SU-DHL-6 (cell line): Measurements from ENCODE around the gene BCL2L11.

ENCODE experiments used
- EZH2phosphoT487 ChIP-seq: fragments of 200-600 bp; sonication (generic), shearing (Covaris generic); conservative IDR thresholded peaks from 2 replicates; pipeline ENCODE4 v1.6.1; 2018; ENCODE audit warnings: mild to moderate bottlenecking, antibody characterized with exemption, low read length, moderate library complexity, mixed read lengths
- TF ChIP-seq, protein P1 (sequence below): fragments of 200-600 bp; sonication (generic); IDR thresholded peaks from one replicate; pipeline ENCODE4 v1.5.1; 2017; ENCODE audit warnings: antibody characterized with exemption, mild to moderate bottlenecking, low read length, moderate library complexity; ENCODE audit not compliant: insufficient read depth, poor library complexity, severe bottlenecking

DNA sequence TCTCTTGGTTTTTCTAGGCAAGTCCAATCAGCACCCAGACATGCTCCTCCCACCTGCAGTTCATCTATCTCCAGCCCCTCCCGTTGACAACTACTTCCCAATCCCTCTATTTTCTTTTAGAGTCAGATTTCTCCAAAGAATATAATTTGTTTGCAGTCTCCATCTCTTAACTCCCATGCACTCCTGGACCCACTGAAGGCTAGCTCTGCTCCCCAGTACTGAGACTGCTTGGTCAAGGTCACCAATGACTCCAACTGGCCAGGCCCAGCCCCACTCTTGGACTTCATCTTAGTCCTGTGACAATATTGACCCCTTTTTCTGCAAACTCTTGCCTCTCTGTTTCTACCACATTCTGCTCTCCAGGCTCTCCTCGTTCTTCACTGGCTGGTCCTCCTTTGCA lies 62.0 kb downstream of the BCL2L11 start:
- TF ChIP-seq, protein P1, sequence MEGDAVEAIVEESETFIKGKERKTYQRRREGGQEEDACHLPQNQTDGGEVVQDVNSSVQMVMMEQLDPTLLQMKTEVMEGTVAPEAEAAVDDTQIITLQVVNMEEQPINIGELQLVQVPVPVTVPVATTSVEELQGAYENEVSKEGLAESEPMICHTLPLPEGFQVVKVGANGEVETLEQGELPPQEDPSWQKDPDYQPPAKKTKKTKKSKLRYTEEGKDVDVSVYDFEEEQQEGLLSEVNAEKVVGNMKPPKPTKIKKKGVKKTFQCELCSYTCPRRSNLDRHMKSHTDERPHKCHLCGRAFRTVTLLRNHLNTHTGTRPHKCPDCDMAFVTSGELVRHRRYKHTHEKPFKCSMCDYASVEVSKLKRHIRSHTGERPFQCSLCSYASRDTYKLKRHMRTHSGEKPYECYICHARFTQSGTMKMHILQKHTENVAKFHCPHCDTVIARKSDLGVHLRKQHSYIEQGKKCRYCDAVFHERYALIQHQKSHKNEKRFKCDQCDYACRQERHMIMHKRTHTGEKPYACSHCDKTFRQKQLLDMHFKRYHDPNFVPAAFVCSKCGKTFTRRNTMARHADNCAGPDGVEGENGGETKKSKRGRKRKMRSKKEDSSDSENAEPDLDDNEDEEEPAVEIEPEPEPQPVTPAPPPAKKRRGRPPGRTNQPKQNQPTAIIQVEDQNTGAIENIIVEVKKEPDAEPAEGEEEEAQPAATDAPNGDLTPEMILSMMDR = no peak
- no peak for TF ChIP-seq EZH2phosphoT487
